ENCODE data around the gene DDX3X. TPM values are rescaled to one million over a fixed set of nuclear protein-coding genes. Genes with fewer than 3 reads are reported as not detected.
"Not testable (repeated sequence)": the region's sequence is repeated elsewhere in the genome, so short reads cannot be mapped to it uniquely, and the experiment has no call there.

The DDX3X gene
- total RNA-seq, 2 experiments from 2014 or later = 75.1 to 85.0 TPM

- intact Hi-C loops (cut with micrococcal nuclease; ENCODE audit: unreplicated experiment) = no loop called here
- no peak overlapping the region for H3K4me2 ChIP-seq (ENCODE audit: low read length)
- no peaks in the 10 kb centered on the region for H3K79me2 ChIP-seq (ENCODE audit: insufficient read depth, low read depth, low read length)
- H4K20me1 ChIP-seq (ENCODE audit: insufficient read depth, low read length) = no peaks in the 10 kb centered on the region
- H3K36me3 ChIP-seq (ENCODE audit: insufficient read depth, low read length) = no peaks in the 10 kb centered on the region
- DNase-seq (ENCODE audit: low spot score) = no peak
- H3K9me2 ChIP-seq (ENCODE audit: insufficient read depth, low read length) = no peaks in the 10 kb centered on the region
- POLR2A ChIA-PET = interaction anchor here (0.5 to 0.7 kb wide), 3 partner anchors 13 to 542 kb away, joined by 3 to 4 read pairs (median 3); no protein-coding TSS in a partner anchor
- no peaks in the 10 kb centered on the region for H3K9me3 ChIP-seq (ENCODE audit: low read length)
- CTCF ChIA-PET (ENCODE audit: unreplicated experiment) = no interaction called here
- no peak overlapping the region for H3K27ac ChIP-seq (ENCODE audit: low read depth, low read length, poor library complexity, severe bottlenecking)
- no peaks in the 10 kb centered on the region for H3K4me1 ChIP-seq (ENCODE audit: insufficient read depth, low read length, poor library complexity, severe bottlenecking)
- TF ChIP-seq EZH2phosphoT487 (IDR thresholded peaks at IDR 0.05; ENCODE audit: borderline replicate concordance, low read depth, low read length) = no peak
- TF ChIP-seq, protein P1, sequence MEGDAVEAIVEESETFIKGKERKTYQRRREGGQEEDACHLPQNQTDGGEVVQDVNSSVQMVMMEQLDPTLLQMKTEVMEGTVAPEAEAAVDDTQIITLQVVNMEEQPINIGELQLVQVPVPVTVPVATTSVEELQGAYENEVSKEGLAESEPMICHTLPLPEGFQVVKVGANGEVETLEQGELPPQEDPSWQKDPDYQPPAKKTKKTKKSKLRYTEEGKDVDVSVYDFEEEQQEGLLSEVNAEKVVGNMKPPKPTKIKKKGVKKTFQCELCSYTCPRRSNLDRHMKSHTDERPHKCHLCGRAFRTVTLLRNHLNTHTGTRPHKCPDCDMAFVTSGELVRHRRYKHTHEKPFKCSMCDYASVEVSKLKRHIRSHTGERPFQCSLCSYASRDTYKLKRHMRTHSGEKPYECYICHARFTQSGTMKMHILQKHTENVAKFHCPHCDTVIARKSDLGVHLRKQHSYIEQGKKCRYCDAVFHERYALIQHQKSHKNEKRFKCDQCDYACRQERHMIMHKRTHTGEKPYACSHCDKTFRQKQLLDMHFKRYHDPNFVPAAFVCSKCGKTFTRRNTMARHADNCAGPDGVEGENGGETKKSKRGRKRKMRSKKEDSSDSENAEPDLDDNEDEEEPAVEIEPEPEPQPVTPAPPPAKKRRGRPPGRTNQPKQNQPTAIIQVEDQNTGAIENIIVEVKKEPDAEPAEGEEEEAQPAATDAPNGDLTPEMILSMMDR (conservative IDR thresholded peaks at IDR 0.05; ENCODE audit: low read length) = no peak
- H3K4me3 ChIP-seq (ENCODE audit: low read depth, low read length, poor library complexity, severe bottlenecking) = no peak overlapping the region
- no peak overlapping the region for H2AFZ ChIP-seq (ENCODE audit: low read length)
- BruUV-seq (replicated peaks) = no TSS peak
Measured at GRCh38 chrX:41409006-41409405, 75.0 kb downstream of the DDX3X start.

- intact Hi-C loops (cut with micrococcal nuclease; ENCODE audit: unreplicated experiment); H3K4me1 ChIP-seq (ENCODE audit: insufficient read depth, low read length, poor library complexity, severe bottlenecking); BruUV-seq (replicated peaks); H3K4me2 ChIP-seq (ENCODE audit: low read length); H3K9me2 ChIP-seq (ENCODE audit: insufficient read depth, low read length); POLR2A ChIA-PET; H3K9me3 ChIP-seq (ENCODE audit: low read length); DNase-seq (ENCODE audit: low spot score); H3K4me3 ChIP-seq (ENCODE audit: low read depth, low read length, poor library complexity, severe bottlenecking); H3K36me3 ChIP-seq (ENCODE audit: insufficient read depth, low read length); H4K20me1 ChIP-seq (ENCODE audit: insufficient read depth, low read length); H3K79me2 ChIP-seq (ENCODE audit: insufficient read depth, low read depth, low read length); CTCF ChIA-PET (ENCODE audit: unreplicated experiment); H3K27ac ChIP-seq (ENCODE audit: low read depth, low read length, poor library complexity, severe bottlenecking); H2AFZ ChIP-seq (ENCODE audit: low read length): not testable (repeated sequence)
Measured at GRCh38 chrX:41411222-41411621, 77.3 kb downstream of the DDX3X start.

DNA sequence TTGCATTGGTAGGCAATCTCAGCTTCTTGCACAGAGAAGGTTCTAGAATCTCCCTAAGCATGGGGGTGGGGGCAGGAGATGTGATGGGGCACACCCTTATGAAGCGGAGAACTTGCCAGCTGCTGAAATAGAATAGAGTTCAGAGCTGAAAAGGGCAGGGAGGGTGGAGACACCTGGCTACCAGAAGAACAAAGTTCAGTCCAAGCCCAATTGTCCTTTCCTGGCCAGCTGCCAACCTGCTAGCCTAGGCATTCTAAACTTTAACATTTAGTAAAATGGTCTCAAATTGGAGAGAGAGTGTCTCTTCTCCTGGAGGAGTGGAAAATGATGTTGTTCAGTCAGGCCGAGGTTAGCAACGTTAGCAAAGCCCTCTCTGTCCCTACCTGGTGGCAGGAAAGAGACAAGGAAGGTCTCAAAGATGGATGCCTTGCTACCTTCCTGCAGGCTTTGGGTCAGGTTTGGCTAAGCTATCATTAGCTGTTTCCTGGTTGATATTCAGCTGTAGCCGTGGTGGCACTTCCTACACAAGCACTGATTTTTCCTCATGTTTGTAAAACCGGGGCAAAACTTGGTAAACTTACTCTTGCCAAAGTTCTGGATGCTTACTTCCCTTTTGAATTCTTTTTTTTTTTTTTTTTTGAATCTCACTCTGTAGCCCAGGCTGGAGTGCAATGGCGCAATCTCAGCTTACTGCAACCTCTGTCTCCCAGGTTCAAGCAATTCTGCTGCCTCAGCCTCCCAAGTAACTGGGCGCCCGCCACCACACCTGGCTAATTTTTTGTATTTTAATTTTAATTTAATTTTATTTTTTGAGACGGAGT, 78.5 kb downstream of the DDX3X start:
- CTCF ChIA-PET (ENCODE audit: unreplicated experiment) = no interaction called here
- H3K27ac ChIP-seq (ENCODE audit: low read depth, low read length, poor library complexity, severe bottlenecking) = no peak overlapping the region
- no peak overlapping the region for H2AFZ ChIP-seq (ENCODE audit: low read length)
- TF ChIP-seq, protein P1 (conservative IDR thresholded peaks at IDR 0.05; ENCODE audit: low read length) = no peak
- TF ChIP-seq EZH2phosphoT487 (IDR thresholded peaks at IDR 0.05; ENCODE audit: borderline replicate concordance, low read depth, low read length) = no peak
- POLR2A ChIA-PET = interaction anchor here (0.7 kb wide), 1 partner anchor 20 kb away, joined by 3 read pairs; no protein-coding TSS in a partner anchor
- H3K4me1 ChIP-seq (ENCODE audit: insufficient read depth, low read length, poor library complexity, severe bottlenecking) = no peaks in the 10 kb centered on the region
- intact Hi-C loops (cut with micrococcal nuclease; ENCODE audit: unreplicated experiment) = no loop called here
- H3K36me3 ChIP-seq (ENCODE audit: insufficient read depth, low read length) = no peaks in the 10 kb centered on the region
- no peaks in the 10 kb centered on the region for H4K20me1 ChIP-seq (ENCODE audit: insufficient read depth, low read length)
- H3K9me2 ChIP-seq (ENCODE audit: insufficient read depth, low read length) = no peaks in the 10 kb centered on the region
- BruUV-seq (replicated peaks) = no TSS peak
- no peak overlapping the region for H3K4me3 ChIP-seq (ENCODE audit: low read depth, low read length, poor library complexity, severe bottlenecking)
- H3K4me2 ChIP-seq (ENCODE audit: low read length) = no peak overlapping the region
- H3K79me2 ChIP-seq (ENCODE audit: insufficient read depth, low read depth, low read length) = no peaks in the 10 kb centered on the region
- DNase-seq (ENCODE audit: low spot score) = no peak
- no peaks in the 10 kb centered on the region for H3K9me3 ChIP-seq (ENCODE audit: low read length)

Small RNA genes within 50 kb of the gene (small RNA-seq; reads per million reads assigned to genes)
- gene RF00019 (not detected), gene RNA5SP502 (not detected)

Other genes starting within 250 kb of the DDX3X start
- 32.2 and 38.0 TPM in 2 replicates for gene USP9X, start 248.7 kb upstream of the DDX3X start, total RNA-seq (2014; rRNA removed; shearing (Covaris generic))
- gene USP9X, start 248.7 kb upstream of the DDX3X start, total RNA-seq (2022) = 58.5 and 67.9 TPM in 2 replicates
- not detected in 2 replicates for gene NYX, start 113.2 kb downstream of the DDX3X start, total RNA-seq (2014; rRNA removed; shearing (Covaris generic))
- 0.23 TPM in 1 of 2 replicates, not detected in the other for gene NYX, start 113.2 kb downstream of the DDX3X start, total RNA-seq (2022)

Measured in OCI-LY7 (cell line).